PC-9 (cell line): ENCODE data around the gene LHFPL2.

ENCODE experiments used
- CTCF ChIP-seq: fragments of 200-600 bp; sonication (generic); conservative IDR thresholded peaks from 2 replicates; pipeline ENCODE4 v1.6.1; 2017; ENCODE audit warnings: mixed run types, antibody characterized with exemption, mild to moderate bottlenecking, moderate library complexity
- EZH2 ChIP-seq: fragments of 200-600 bp; sonication (generic); IDR thresholded peaks from 2 replicates; pipeline ENCODE4 v1.8.0; 2017; ENCODE audit warnings: antibody characterized with exemption, low read depth

DNA sequence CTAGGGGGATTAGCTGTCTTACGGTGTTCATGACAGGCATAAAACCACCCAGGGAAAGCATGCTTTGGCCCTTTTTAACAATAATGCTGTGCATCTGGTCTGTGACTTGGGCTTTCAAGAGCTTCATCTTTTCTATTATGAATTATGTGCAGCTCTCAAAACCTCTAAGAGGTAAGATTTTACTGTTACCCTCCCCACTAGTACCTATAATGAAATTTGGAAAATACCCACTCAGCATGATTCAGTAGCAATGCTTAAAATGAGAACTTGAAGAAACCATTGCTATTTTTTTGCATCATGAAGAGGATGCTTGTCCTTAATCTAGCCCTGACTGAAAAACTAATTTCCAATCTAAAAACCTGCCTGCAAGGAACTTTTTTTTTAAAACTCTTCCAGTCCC is 5.8 kb upstream of the LHFPL2 start:
- TF ChIP-seq CTCF (no peak), EZH2 (no peak)
